DMS 273 (cell line): Measurements from ENCODE around the gene PDE8B.

Experiments used
- DNase-seq: peaks from one replicate; lab custom pipeline; 2025; ENCODE audit not compliant: unreplicated experiment; lab: John Stamatoyannopoulos, UW

Gene PDE8B

GRCh38 chr5:77189421-77189820 is 21.1 kb upstream of the PDE8B start:
- DNase-seq = no peak

- no peak for DNase-seq
These were observed 17.9 kb upstream of the PDE8B start for GRCh38 chr5:77192441-77193050.

GRCh38 chr5:77194762-77195161 is 15.7 kb upstream of the PDE8B start:
- DNase-seq = no peak

- no peak for DNase-seq
These were observed 12.5 kb upstream of the PDE8B start for GRCh38 chr5:77197840-77198554.

- no peak for DNase-seq
These were observed 9.8 kb upstream of the PDE8B start for GRCh38 chr5:77200663-77201062.

- no peak for DNase-seq
These were observed 8.3 kb upstream of the PDE8B start for GRCh38 chr5:77202145-77202544.

- DNase-seq = no peak
These were observed 5.5 kb upstream of the PDE8B start for GRCh38 chr5:77204967-77205366.

GRCh38 chr5:77208507-77209163 is 1.8 kb upstream of the PDE8B start:
- no peak for DNase-seq

- no peak for DNase-seq
These were observed 887 bp upstream of the PDE8B start for GRCh38 chr5:77209495-77210090.

- peak; percentile 43 for DNase-seq
These were observed 647 bp downstream of the PDE8B start for GRCh38 chr5:77210964-77211690.

GRCh38 chr5:77211691-77212047 is 1.2 kb downstream of the PDE8B start:
- no peak for DNase-seq

- DNase-seq = no peak
These were observed 3.1 kb downstream of the PDE8B start for GRCh38 chr5:77213601-77214000.

- DNase-seq = peak; percentile 15
These were observed 3.7 kb downstream of the PDE8B start for GRCh38 chr5:77214151-77214550.

- DNase-seq = peak; percentile 49
These were observed 7.8 kb downstream of the PDE8B start for GRCh38 chr5:77218263-77218662.

- no peak for DNase-seq
These were observed 10.6 kb downstream of the PDE8B start for GRCh38 chr5:77221115-77221514.

GRCh38 chr5:77222722-77223121 is 12.2 kb downstream of the PDE8B start:
- DNase-seq = no peak

- DNase-seq = no peak
These were observed 13.2 kb downstream of the PDE8B start for GRCh38 chr5:77223653-77224052.

GRCh38 chr5:77224672-77225355 is 14.3 kb downstream of the PDE8B start:
- no peak for DNase-seq

- DNase-seq = no peak
These were observed 15.1 kb downstream of the PDE8B start for GRCh38 chr5:77225531-77225930.

- DNase-seq = no peak
These were observed 19.4 kb downstream of the PDE8B start for GRCh38 chr5:77229887-77230286.
